Thymus (tissue), 11 donors: ENCODE measurements around the gene AGT. TPM values are rescaled to one million over a fixed set of nuclear protein-coding genes. Genes with fewer than 3 reads are reported as not detected.

Experiments used
- DNase-seq, 9 donors: peaks; one replicate each; pipeline ENCODE4 v3.0.0-alpha.2; 2013; ENCODE audit warnings: low spot score in 9 of 9, low read depth in 6 of 9, missing footprints in 1 of 9
- H3K27ac ChIP-seq, 2 donors: one replicate each; pipeline ENCODE4 v1.5.1; 2013; ENCODE audit warnings: control low read depth in 1 of 2, low read depth in 1 of 2, low read length in 1 of 2, mild to moderate bottlenecking in 1 of 2, moderate library complexity in 1 of 2
- H3K27me3 ChIP-seq, 2 donors: one replicate each; pipeline ENCODE4 v1.5.1; 2013; ENCODE audit warnings: low read length in 1 of 2; ENCODE audit not compliant: control insufficient read depth in 2 of 2, insufficient read depth in 1 of 2
- H3K36me3 ChIP-seq, 2 donors: one replicate each; pipeline ENCODE4 v1.5.1; 2013; ENCODE audit warnings: low read length in 1 of 2, mild to moderate bottlenecking in 1 of 2, moderate library complexity in 1 of 2; ENCODE audit not compliant: control insufficient read depth in 2 of 2, insufficient read depth in 2 of 2
- H3K4me1 ChIP-seq, 2 donors: one replicate each; pipeline ENCODE4 v1.5.1; 2013; ENCODE audit warnings: low read length in 2 of 2; ENCODE audit not compliant: control insufficient read depth in 2 of 2, insufficient read depth in 2 of 2
- H3K4me3 ChIP-seq, 2 donors: one replicate each; pipeline ENCODE4 v1.5.1; 2013; ENCODE audit warnings: low read length in 2 of 2, control low read depth in 1 of 2, mild to moderate bottlenecking in 1 of 2
- H3K9me3 ChIP-seq, 2 donors: one replicate each; pipeline ENCODE4 v1.5.1; 2013; ENCODE audit warnings: low read length in 1 of 2, mild to moderate bottlenecking in 1 of 2; ENCODE audit not compliant: control insufficient read depth in 2 of 2, insufficient read depth in 1 of 2
- WGBS: extraction: QIAGEN DNeasy Blood & Tissue Kit; methylation state at CpG from one replicate; pipeline ENCODE4 v1.1.7; 2013; 5-methylcytosine and 5-hydroxymethylcytosine counted together
- polyA plus RNA-seq: library from polyadenylated mRNA; stranded (reverse); fragments of 200-250 nt; gene quantifications from one replicate; pipeline ENCODE4 v1.2.3, GENCODE V29; 2013
- total RNA-seq: library from RNA; stranded (reverse); fragments of 120-200 nt; gene quantifications from one replicate; pipeline ENCODE4 v1.2.4, GENCODE V29; 2013
- donor health status: healthy.

Gene AGT
- total and polyA plus RNA-seq, 2 donors, result 2.3 to 22.3 TPM

GRCh38 chr1:230747127-230747730 is 33.3 kb upstream of the AGT start, which contains the start of gene CAPN9:
CAPN9 (plus strand) TSS chr1:230747388; CDS start chr1:230747497, 109 bp downstream.
- DNase-seq, result no peak
- WGBS, result 89% methylated on average over 14 of the region's 14 CpGs
- Histone ChIP-seq H3K4me1 (peaks cover 0 to 2% of the 10 kb centered on the region in 2 donors), H3K36me3 (no peaks in the 10 kb centered on the region), H3K9me3 (peaks cover 0 to 3% of the 10 kb centered on the region in 2 donors), H3K27me3 (no peaks in the 10 kb centered on the region), H3K4me3 (no peak within 1 kb of the TSS), H3K27ac (no peak within 1 kb of the TSS)

GRCh38 chr1:230746617-230747016 is 32.7 kb upstream of the AGT start:
- Histone ChIP-seq H3K27ac (no peak overlapping the region), H3K36me3 (no peaks in the 10 kb centered on the region)
- 98% methylated on average over 4 of the region's 4 CpGs for WGBS

GRCh38 chr1:230745071-230745470 is 31.1 kb upstream of the AGT start:
- Histone ChIP-seq H3K4me3 (no peak overlapping the region), H3K27ac (no peak overlapping the region), H3K4me1 (peaks cover 0 to 2% of the 10 kb centered on the region in 2 donors), H3K27me3 (no peaks in the 10 kb centered on the region), H3K36me3 (no peaks in the 10 kb centered on the region), H3K9me3 (peaks cover 0 to 3% of the 10 kb centered on the region in 2 donors)
- no peak for DNase-seq
- WGBS, result 80% methylated on average over 3 of the region's 3 CpGs

More at GRCh38 chr1:230746617-230747016, 32.7 kb upstream of the AGT start:
- peaks cover 0 to 3% of the 10 kb centered on the region in 2 donors for H3K9me3 ChIP-seq
- H3K4me3 ChIP-seq, result no peak overlapping the region
- peaks cover 0 to 2% of the 10 kb centered on the region in 2 donors for H3K4me1 ChIP-seq
- no peak for DNase-seq
- H3K27me3 ChIP-seq, result no peaks in the 10 kb centered on the region

- Histone ChIP-seq H3K4me3 (no peak overlapping the region), H3K27me3 (no peaks in the 10 kb centered on the region), H3K9me3 (peaks cover 0 to 3% of the 10 kb centered on the region in 2 donors), H3K36me3 (no peaks in the 10 kb centered on the region), H3K4me1 (peaks cover 0 to 2% of the 10 kb centered on the region in 2 donors), H3K27ac (no peak overlapping the region)
- no peak for DNase-seq
- 95% methylated on average over 5 of the region's 5 CpGs for WGBS
These were observed 30.5 kb upstream of the AGT start for GRCh38 chr1:230744382-230744781.

GRCh38 chr1:230743899-230744298 is 30.0 kb upstream of the AGT start:
- no peaks in the 10 kb centered on the region for H3K36me3 ChIP-seq
- H3K27me3 ChIP-seq, result no peaks in the 10 kb centered on the region
- 92% methylated on average over 2 of the region's 2 CpGs for WGBS
- H3K9me3 ChIP-seq, result peaks cover 0 to under 1% of the 10 kb centered on the region in 2 donors
- peaks cover 0 to 2% of the 10 kb centered on the region in 2 donors for H3K4me1 ChIP-seq
- H3K4me3 ChIP-seq, result no peak overlapping the region
- DNase-seq, result no peak
- no peak overlapping the region for H3K27ac ChIP-seq

GRCh38 chr1:230739564-230740290 is 25.8 kb upstream of the AGT start:
- WGBS, result 97% methylated on average over 12 of the region's 12 CpGs
- no peaks in the 10 kb centered on the region for H3K27me3 ChIP-seq
- H3K36me3 ChIP-seq, result no peaks in the 10 kb centered on the region
- H3K9me3 ChIP-seq, result no peaks in the 10 kb centered on the region
- no peaks in the 10 kb centered on the region for H3K4me1 ChIP-seq
- no peak for DNase-seq
- H3K27ac ChIP-seq, result no peak overlapping the region
- no peak overlapping the region for H3K4me3 ChIP-seq

GRCh38 chr1:230737622-230738262 is 23.8 kb upstream of the AGT start:
- no peak for DNase-seq
- Histone ChIP-seq H3K9me3 (no peaks in the 10 kb centered on the region), H3K4me3 (no peak overlapping the region), H3K27ac (no peak overlapping the region), H3K4me1 (no peaks in the 10 kb centered on the region), H3K27me3 (no peaks in the 10 kb centered on the region), H3K36me3 (no peaks in the 10 kb centered on the region)
- WGBS, result 96% methylated on average over 3 of the region's 3 CpGs

GRCh38 chr1:230735447-230735846 is 21.5 kb upstream of the AGT start:
- H3K4me3 ChIP-seq, result no peak overlapping the region
- H3K27ac ChIP-seq, result no peak overlapping the region
- H3K27me3 ChIP-seq, result no peaks in the 10 kb centered on the region
- no peak for DNase-seq
- H3K4me1 ChIP-seq, result no peaks in the 10 kb centered on the region
- 65% methylated on average over 2 of the region's 2 CpGs for WGBS
- H3K36me3 ChIP-seq, result no peaks in the 10 kb centered on the region
- H3K9me3 ChIP-seq, result no peaks in the 10 kb centered on the region

- no peaks in the 10 kb centered on the region for H3K27me3 ChIP-seq
- H3K36me3 ChIP-seq, result no peaks in the 10 kb centered on the region
- no peak overlapping the region for H3K27ac ChIP-seq
- no peak for DNase-seq
- H3K4me3 ChIP-seq, result no peak overlapping the region
- H3K9me3 ChIP-seq, result no peaks in the 10 kb centered on the region
- H3K4me1 ChIP-seq, result no peaks in the 10 kb centered on the region
- 88% methylated on average over 5 of the region's 5 CpGs for WGBS
These were observed 17.1 kb upstream of the AGT start for GRCh38 chr1:230730977-230731376.
